ENCODE data around the gene TPK1.

DNA sequence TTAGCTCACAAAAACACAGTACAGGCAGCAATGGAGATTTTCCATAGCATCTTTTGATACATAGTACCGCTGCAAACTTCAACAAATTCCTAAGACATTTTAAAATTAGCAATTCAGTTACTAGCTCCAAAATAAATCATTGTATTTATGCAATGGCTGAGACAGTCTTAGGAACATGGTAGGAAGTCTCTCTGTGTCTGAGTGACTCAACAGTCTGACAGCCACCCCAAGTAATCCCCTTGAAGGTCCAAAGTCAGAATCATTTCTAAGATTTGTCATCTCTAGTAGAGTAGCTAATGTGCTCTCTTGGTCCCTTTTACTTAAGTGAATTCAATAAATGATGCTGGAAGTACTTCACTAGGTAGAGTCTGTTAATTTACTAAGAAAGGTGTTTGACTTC is 338.6 kb downstream of the TPK1 start:
- TF ChIP-seq, protein P1, sequence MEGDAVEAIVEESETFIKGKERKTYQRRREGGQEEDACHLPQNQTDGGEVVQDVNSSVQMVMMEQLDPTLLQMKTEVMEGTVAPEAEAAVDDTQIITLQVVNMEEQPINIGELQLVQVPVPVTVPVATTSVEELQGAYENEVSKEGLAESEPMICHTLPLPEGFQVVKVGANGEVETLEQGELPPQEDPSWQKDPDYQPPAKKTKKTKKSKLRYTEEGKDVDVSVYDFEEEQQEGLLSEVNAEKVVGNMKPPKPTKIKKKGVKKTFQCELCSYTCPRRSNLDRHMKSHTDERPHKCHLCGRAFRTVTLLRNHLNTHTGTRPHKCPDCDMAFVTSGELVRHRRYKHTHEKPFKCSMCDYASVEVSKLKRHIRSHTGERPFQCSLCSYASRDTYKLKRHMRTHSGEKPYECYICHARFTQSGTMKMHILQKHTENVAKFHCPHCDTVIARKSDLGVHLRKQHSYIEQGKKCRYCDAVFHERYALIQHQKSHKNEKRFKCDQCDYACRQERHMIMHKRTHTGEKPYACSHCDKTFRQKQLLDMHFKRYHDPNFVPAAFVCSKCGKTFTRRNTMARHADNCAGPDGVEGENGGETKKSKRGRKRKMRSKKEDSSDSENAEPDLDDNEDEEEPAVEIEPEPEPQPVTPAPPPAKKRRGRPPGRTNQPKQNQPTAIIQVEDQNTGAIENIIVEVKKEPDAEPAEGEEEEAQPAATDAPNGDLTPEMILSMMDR (IDR thresholded peaks at IDR 0.05) = no peak
- no peak for TF ChIP-seq POLR2AphosphoS5 (IDR thresholded peaks at IDR 0.05; ENCODE audit: insufficient read depth in 1 of 2, low read depth in 1 of 2)

Data from vagina (tissue), 2 donors.